Karpas-422 (cell line): ENCODE measurements around the gene APOBEC3F. TPM values are rescaled to one million over a fixed set of nuclear protein-coding genes. Genes with fewer than 3 reads are reported as not detected.

Experiments used
- DNase-seq: peaks from one replicate; pipeline ENCODE4 v3.0.0-alpha.2; 2015
- H2AFZ ChIP-seq: fragments of 200-600 bp; sonication (generic); 2 replicates; pipeline ENCODE4 v1.6.1; 2014; ENCODE audit warnings: antibody characterized with exemption, low read length, mixed read lengths
- H3K27ac ChIP-seq: fragments of 200-600 bp; sonication (generic); 2 replicates; pipeline ENCODE4 v1.5.1; 2014; ENCODE audit warnings: mild to moderate bottlenecking, low read length, moderate library complexity
- H3K27me3 ChIP-seq: fragments of 200-600 bp; sonication (generic); 2 replicates; pipeline ENCODE4 v1.6.1; 2014; ENCODE audit warnings: low read length, mixed read lengths
- H3K36me3 ChIP-seq: fragments of 200-600 bp; sonication (generic); 2 replicates; pipeline ENCODE4 v1.6.1; 2014; ENCODE audit warnings: low read length, mixed read lengths; ENCODE audit not compliant: insufficient read depth
- H3K4me1 ChIP-seq: fragments of 200-600 bp; sonication (generic); 2 replicates; pipeline ENCODE4 v1.6.1; 2014; ENCODE audit warnings: mild to moderate bottlenecking, low read length, mixed read lengths
- H3K4me2 ChIP-seq: fragments of 200-600 bp; sonication (generic); 2 replicates; pipeline ENCODE4 v1.6.1; 2014; ENCODE audit warnings: low read length, low read depth, mild to moderate bottlenecking; ENCODE audit not compliant: poor library complexity, severe bottlenecking
- H3K4me3 ChIP-seq: fragments of 200-600 bp; sonication (generic); 2 replicates; pipeline ENCODE4 v1.5.1; 2014; ENCODE audit warnings: mild to moderate bottlenecking, antibody characterized with exemption, low read length, mixed read lengths
- H3K79me2 ChIP-seq: fragments of 200-600 bp; sonication (generic); 2 replicates; pipeline ENCODE4 v1.6.1; 2014; ENCODE audit warnings: mild to moderate bottlenecking, low read length, mixed read lengths
- H3K9ac ChIP-seq: fragments of 200-600 bp; sonication (generic); 2 replicates; pipeline ENCODE4 v1.6.0; 2014; ENCODE audit warnings: low read length
- H3K9me2 ChIP-seq: fragments of 200-600 bp; sonication (generic), shearing (Covaris generic); replicated peaks from 2 replicates; pipeline ENCODE4 v1.6.0; 2014; ENCODE audit warnings: mild to moderate bottlenecking, low read length, moderate library complexity; ENCODE audit not compliant: insufficient read depth
- H3K9me3 ChIP-seq: fragments of 300-700, 200-600 bp; sonication (generic); 2 replicates; pipeline ENCODE4 v1.6.1; 2014; ENCODE audit warnings: low read length, mixed read lengths
- H4K20me1 ChIP-seq: fragments of 200-600 bp; sonication (generic); 2 replicates; pipeline ENCODE4 v1.6.1; 2014; ENCODE audit warnings: mild to moderate bottlenecking, antibody characterized with exemption, low read length, low read depth; ENCODE audit not compliant: insufficient read depth
- small RNA-seq: library from RNA; depleted of rRNA; stranded (forward); fragments of <200 nt; gene quantifications from one replicate; pipeline ENCODE3, GENCODE V24; 2014
- total RNA-seq: library from RNA; depleted of rRNA; stranded (reverse); fragments of >200 nt; shearing (Covaris generic); gene quantifications from 2 replicates; pipeline ENCODE4 v1.2.3, GENCODE V29; 2014; ENCODE audit warnings: low replicate concordance; rRNA removed

The APOBEC3F gene
- total RNA-seq, 1 experiment from 2014 or later: 0.93 TPM

- Histone ChIP-seq H3K4me1 (no peaks in the 10 kb centered on the region), H3K79me2 (no peaks in the 10 kb centered on the region), H3K9me2 (no peaks in the 10 kb centered on the region), H3K4me3 (no peak within 1 kb of the TSS), H3K9ac (no peak within 1 kb of the TSS), H2AFZ (no peak within 1 kb of the TSS), H3K27ac (no peak within 1 kb of the TSS), H3K9me3 (no peaks in the 10 kb centered on the region), H3K27me3 (no peaks in the 10 kb centered on the region), H3K4me2 (no peak within 1 kb of the TSS), H3K36me3 (no peaks in the 10 kb centered on the region), H4K20me1 (no peaks in the 10 kb centered on the region)
- no peak for DNase-seq
Measured at GRCh38 chr22:39097098-39098020, 56.7 kb downstream of the APOBEC3F start, which contains the start of gene APOBEC3H. APOBEC3H (plus strand) TSS chr22:39097244; CDS start chr22:39100279, 3,035 bp downstream.

DNA sequence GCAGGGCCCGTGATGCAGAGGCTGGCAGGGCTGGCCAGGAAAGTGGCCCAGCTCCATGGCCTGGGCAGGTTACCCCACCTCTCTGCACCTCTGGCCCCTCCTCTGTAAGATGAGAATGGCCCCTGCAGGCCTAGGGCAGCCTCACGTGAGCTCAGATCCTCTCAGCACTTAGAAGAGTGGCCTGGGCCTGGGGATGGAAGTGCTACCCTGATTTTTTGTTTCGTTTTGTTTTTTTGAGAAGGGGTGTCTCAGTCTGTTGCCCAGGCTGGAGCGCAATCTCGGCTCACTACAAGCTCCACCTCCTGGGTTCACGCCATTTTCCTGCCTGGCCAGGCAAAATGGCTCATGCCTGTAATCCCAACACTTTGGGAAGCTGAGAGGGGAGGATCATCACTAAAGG, 57.4 kb downstream of the APOBEC3F start:
- Histone ChIP-seq H3K4me3 (no peak overlapping the region), H2AFZ (no peak overlapping the region), H3K9me2 (no peaks in the 10 kb centered on the region), H3K27ac (no peak overlapping the region), H3K27me3 (no peaks in the 10 kb centered on the region), H3K9me3 (no peaks in the 10 kb centered on the region), H3K4me2 (no peak overlapping the region), H3K79me2 (no peaks in the 10 kb centered on the region), H3K9ac (no peak overlapping the region), H4K20me1 (no peaks in the 10 kb centered on the region), H3K4me1 (no peaks in the 10 kb centered on the region), H3K36me3 (no peaks in the 10 kb centered on the region)
- DNase-seq: no peak

DNA sequence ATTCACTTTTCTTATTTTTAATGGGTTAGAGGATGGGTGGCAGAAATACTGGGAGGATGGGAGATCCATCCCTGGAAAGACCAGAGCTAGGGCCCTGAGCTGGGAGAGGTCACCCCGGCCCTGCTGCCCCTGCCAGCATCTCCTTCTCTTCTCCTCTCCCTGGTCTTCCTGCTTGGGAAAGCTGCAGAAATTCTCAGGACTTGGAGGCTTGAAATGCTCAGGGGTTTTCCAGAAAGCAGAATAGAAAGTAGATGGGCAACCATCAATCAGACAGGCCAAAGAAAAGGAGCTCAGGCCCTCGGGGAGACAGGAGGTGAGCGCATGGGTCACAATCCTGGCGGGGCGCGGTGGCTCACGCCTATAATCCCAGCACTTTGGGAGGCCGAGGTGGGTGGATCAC, 57.9 kb downstream of the APOBEC3F start:
- Histone ChIP-seq H4K20me1 (no peaks in the 10 kb centered on the region), H3K9me3 (no peaks in the 10 kb centered on the region), H3K4me1 (no peaks in the 10 kb centered on the region), H3K4me2 (no peak overlapping the region), H3K4me3 (no peak overlapping the region), H3K36me3 (no peaks in the 10 kb centered on the region), H3K9ac (no peak overlapping the region), H3K9me2 (no peaks in the 10 kb centered on the region), H3K79me2 (no peaks in the 10 kb centered on the region), H2AFZ (no peak overlapping the region), H3K27ac (no peak overlapping the region), H3K27me3 (no peaks in the 10 kb centered on the region)
- DNase-seq: no peak

- no peaks in the 10 kb centered on the region for H3K79me2 ChIP-seq
- no peak overlapping the region for H2AFZ ChIP-seq
- no peaks in the 10 kb centered on the region for H4K20me1 ChIP-seq
- no peak overlapping the region for H3K27ac ChIP-seq
- no peaks in the 10 kb centered on the region for H3K9me2 ChIP-seq
- no peaks in the 10 kb centered on the region for H3K9me3 ChIP-seq
- H3K4me1 ChIP-seq: no peaks in the 10 kb centered on the region
- H3K27me3 ChIP-seq: no peaks in the 10 kb centered on the region
- no peaks in the 10 kb centered on the region for H3K36me3 ChIP-seq
- H3K9ac ChIP-seq: no peak overlapping the region
- H3K4me3 ChIP-seq: no peak overlapping the region
- no peak overlapping the region for H3K4me2 ChIP-seq
- no peak for DNase-seq
Measured at GRCh38 chr22:39101226-39101625, 60.6 kb downstream of the APOBEC3F start.

DNA sequence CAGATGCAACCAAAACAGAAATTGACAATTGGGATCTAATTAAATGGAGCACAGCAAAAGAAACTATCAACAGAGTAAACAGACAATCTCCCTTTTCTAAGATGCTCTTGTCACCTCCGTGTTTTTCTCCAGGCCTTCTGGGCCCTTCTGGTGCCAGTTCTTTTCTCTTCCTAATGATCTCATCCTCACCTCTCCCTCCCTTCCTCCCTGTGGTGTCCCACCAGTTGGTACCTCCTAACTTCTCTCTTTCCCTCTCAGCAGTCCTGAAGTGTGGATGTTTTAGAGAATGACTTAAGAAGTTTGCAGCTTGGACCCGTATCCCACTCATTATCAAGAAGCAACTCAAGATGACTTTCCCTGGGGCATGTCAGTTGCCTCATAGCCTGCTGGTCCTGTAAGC, 62.8 kb downstream of the APOBEC3F start:
- H3K4me3 ChIP-seq: no peak overlapping the region
- no peak overlapping the region for H2AFZ ChIP-seq
- H4K20me1 ChIP-seq: no peaks in the 10 kb centered on the region
- no peak overlapping the region for H3K27ac ChIP-seq
- no peaks in the 10 kb centered on the region for H3K9me2 ChIP-seq
- no peaks in the 10 kb centered on the region for H3K27me3 ChIP-seq
- H3K9me3 ChIP-seq: no peaks in the 10 kb centered on the region
- H3K79me2 ChIP-seq: no peaks in the 10 kb centered on the region
- H3K4me1 ChIP-seq: no peaks in the 10 kb centered on the region
- DNase-seq: no peak
- H3K9ac ChIP-seq: no peak overlapping the region
- no peak overlapping the region for H3K4me2 ChIP-seq
- H3K36me3 ChIP-seq: no peaks in the 10 kb centered on the region

Small RNA genes lying within 50 kb of the gene (small RNA-seq; reads per million reads assigned to genes)
- gene AL022318.2: not detected

Other genes with a start within 250 kb of the APOBEC3F start
- 3.2 and 8.8 TPM in 2 replicates for gene DNAL4, start 246.7 kb upstream of the APOBEC3F start, total RNA-seq
- not detected in 2 replicates for gene NPTXR, start 196.8 kb upstream of the APOBEC3F start, total RNA-seq
- 30.5 and 46.4 TPM in 2 replicates for gene CBX6, start 168.6 kb upstream of the APOBEC3F start, total RNA-seq
- gene APOBEC3A, start 83.3 kb upstream of the APOBEC3F start, total RNA-seq: not detected in 2 replicates
- not detected in 2 replicates for gene APOBEC3B, start 58.5 kb upstream of the APOBEC3F start, total RNA-seq
- gene APOBEC3C, start 26.6 kb upstream of the APOBEC3F start, total RNA-seq: 6.2 TPM in 2 replicates
- 2.1 and 4.3 TPM in 2 replicates for gene APOBEC3D, start 19.7 kb upstream of the APOBEC3F start, total RNA-seq
- 6.0 and 6.5 TPM in 2 replicates for gene APOBEC3G, start 36.4 kb downstream of the APOBEC3F start, total RNA-seq
- not detected in 2 replicates for gene APOBEC3H, start 56.4 kb downstream of the APOBEC3F start, total RNA-seq
- 1.7 and 3.5 TPM in 2 replicates for gene CBX7, start 111.8 kb downstream of the APOBEC3F start, total RNA-seq
- 0.43 and 2.9 TPM in 2 replicates for gene PDGFB, start 204.1 kb downstream of the APOBEC3F start, total RNA-seq